ENCODE data around the gene PTPRG.

GRCh38 chr3:62319570-62320243, 758.3 kb downstream of the PTPRG start:
- TF ChIP-seq, protein P1, sequence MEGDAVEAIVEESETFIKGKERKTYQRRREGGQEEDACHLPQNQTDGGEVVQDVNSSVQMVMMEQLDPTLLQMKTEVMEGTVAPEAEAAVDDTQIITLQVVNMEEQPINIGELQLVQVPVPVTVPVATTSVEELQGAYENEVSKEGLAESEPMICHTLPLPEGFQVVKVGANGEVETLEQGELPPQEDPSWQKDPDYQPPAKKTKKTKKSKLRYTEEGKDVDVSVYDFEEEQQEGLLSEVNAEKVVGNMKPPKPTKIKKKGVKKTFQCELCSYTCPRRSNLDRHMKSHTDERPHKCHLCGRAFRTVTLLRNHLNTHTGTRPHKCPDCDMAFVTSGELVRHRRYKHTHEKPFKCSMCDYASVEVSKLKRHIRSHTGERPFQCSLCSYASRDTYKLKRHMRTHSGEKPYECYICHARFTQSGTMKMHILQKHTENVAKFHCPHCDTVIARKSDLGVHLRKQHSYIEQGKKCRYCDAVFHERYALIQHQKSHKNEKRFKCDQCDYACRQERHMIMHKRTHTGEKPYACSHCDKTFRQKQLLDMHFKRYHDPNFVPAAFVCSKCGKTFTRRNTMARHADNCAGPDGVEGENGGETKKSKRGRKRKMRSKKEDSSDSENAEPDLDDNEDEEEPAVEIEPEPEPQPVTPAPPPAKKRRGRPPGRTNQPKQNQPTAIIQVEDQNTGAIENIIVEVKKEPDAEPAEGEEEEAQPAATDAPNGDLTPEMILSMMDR (conservative IDR thresholded peaks at IDR 0.05; ENCODE audit: low read depth, low read length): no peak
- no peak for TF ChIP-seq EZH2 (IDR thresholded peaks at IDR 0.05; ENCODE audit: borderline replicate concordance, low read depth, low read length, poor library complexity, severe bottlenecking)
